ENCODE data around the gene BCL7A.

BCL7A gene

GRCh38 chr12:121976950-121977349 is 44.7 kb upstream of the BCL7A start (continued):
- TF ChIP-seq PATZ1 (CRISPR knock-in tag; IDR thresholded peaks at IDR 0.05; ENCODE audit: borderline replicate concordance) = no peak
- no peak for TF ChIP-seq PPARA (CRISPR knock-in tag; IDR thresholded peaks at IDR 0.05; ENCODE audit: borderline replicate concordance)

GRCh38 chr12:121980191-121980891 is 41.3 kb upstream of the BCL7A start:
- TF ChIP-seq GLIS3 (CRISPR knock-in tag; IDR thresholded peaks at IDR 0.05) (no peak), TCF4 (CRISPR knock-in tag; IDR thresholded peaks at IDR 0.05; ENCODE audit: borderline replicate concordance) (no peak), RARB (CRISPR knock-in tag; IDR thresholded peaks at IDR 0.05) (no peak), ZC3H10 (CRISPR knock-in tag; IDR thresholded peaks at IDR 0.05) (no peak), ISL1 (CRISPR knock-in tag; IDR thresholded peaks at IDR 0.05) (no peak), ZNF565 (CRISPR knock-in tag; conservative IDR thresholded peaks at IDR 0.05; ENCODE audit: low read depth) (no peak), OSR1 (CRISPR knock-in tag; IDR thresholded peaks at IDR 0.05) (no peak), ZFP30 (CRISPR knock-in tag; IDR thresholded peaks at IDR 0.05) (no peak), CSRNP3 (CRISPR knock-in tag; IDR thresholded peaks at IDR 0.05) (no peak), PATZ1 (CRISPR knock-in tag; IDR thresholded peaks at IDR 0.05; ENCODE audit: borderline replicate concordance) (no peak), CSDC2 (CRISPR knock-in tag; IDR thresholded peaks at IDR 0.05) (no peak), POU6F1 (CRISPR knock-in tag; IDR thresholded peaks at IDR 0.05; ENCODE audit: borderline replicate concordance, low read depth) (no peak), ZNF8 (CRISPR knock-in tag; IDR thresholded peaks at IDR 0.05) (no peak), TOX (CRISPR knock-in tag; IDR thresholded peaks at IDR 0.05; ENCODE audit: borderline replicate concordance) (no peak), TSHZ2 (CRISPR knock-in tag; IDR thresholded peaks at IDR 0.05) (no peak), CREB5 (CRISPR knock-in tag; IDR thresholded peaks at IDR 0.05; ENCODE audit: low read depth) (no peak), BACH2 (CRISPR knock-in tag; IDR thresholded peaks at IDR 0.05; ENCODE audit: borderline replicate concordance) (no peak), ESRRG (CRISPR knock-in tag; IDR thresholded peaks at IDR 0.05) (no peak)
- ATAC-seq = no peak; the same call in 2 of the 3 replicates

GRCh38 chr12:121980892-121981272 is 40.8 kb upstream of the BCL7A start:
- no peak for ATAC-seq
- TF ChIP-seq TCF4 (CRISPR knock-in tag; IDR thresholded peaks at IDR 0.05; ENCODE audit: borderline replicate concordance) (no peak), SNAI2 (CRISPR knock-in tag; IDR thresholded peaks at IDR 0.05) (no peak), OSR1 (CRISPR knock-in tag; IDR thresholded peaks at IDR 0.05) (no peak), GLIS3 (CRISPR knock-in tag; IDR thresholded peaks at IDR 0.05) (no peak), ARNTL (CRISPR knock-in tag; IDR thresholded peaks at IDR 0.05; ENCODE audit: borderline replicate concordance, low read depth) (no peak), CREB5 (CRISPR knock-in tag; IDR thresholded peaks at IDR 0.05; ENCODE audit: low read depth) (no peak), RARB (CRISPR knock-in tag; IDR thresholded peaks at IDR 0.05) (no peak), ISL1 (CRISPR knock-in tag; IDR thresholded peaks at IDR 0.05) (no peak), PPARA (CRISPR knock-in tag; IDR thresholded peaks at IDR 0.05; ENCODE audit: borderline replicate concordance) (no peak), TOX (CRISPR knock-in tag; IDR thresholded peaks at IDR 0.05; ENCODE audit: borderline replicate concordance) (no peak), CSRNP3 (CRISPR knock-in tag; IDR thresholded peaks at IDR 0.05) (no peak), ZFP30 (CRISPR knock-in tag; IDR thresholded peaks at IDR 0.05) (no peak)
